ENCODE results near the gene KIFC3. TPM values are rescaled to one million over a fixed set of nuclear protein-coding genes. Genes with fewer than 3 reads are reported as not detected.

The KIFC3 gene
- total RNA-seq, 1 donor from 2014 or later, result 96.9 TPM

GRCh38 chr16:57728336-57729181 lies 73.7 kb downstream of the KIFC3 start:
- Histone ChIP-seq H3K9me3 (ENCODE audit: insufficient read depth, low read depth, low read length) (no peaks in the 10 kb centered on the region), H3K9ac (ENCODE audit: low read length) (no peak overlapping the region), H2AFZ (ENCODE audit: low read depth, low read length) (no peak overlapping the region), H4K20me1 (ENCODE audit: insufficient read depth, low read length) (no peaks in the 10 kb centered on the region), H3K79me2 (ENCODE audit: insufficient read depth, low read length) (no peaks in the 10 kb centered on the region), H3K4me1 (ENCODE audit: insufficient read depth, low read length) (no peaks in the 10 kb centered on the region), H3K27ac (ENCODE audit: low read depth, low read length) (no peak overlapping the region), H3K4me3 (ENCODE audit: insufficient read depth, low read depth, low read length) (no peak overlapping the region), H3K4me2 (ENCODE audit: low read length) (no peak overlapping the region), H3K36me3 (ENCODE audit: insufficient read depth, low read length) (no peaks in the 10 kb centered on the region), H3K27me3 (ENCODE audit: insufficient read depth, low read length) (no peaks in the 10 kb centered on the region)
- H3K27me3 Mint-ChIP-seq (ENCODE audit: low read depth, unreplicated experiment), result peaks cover 6% of the 10 kb centered on the region
- no peak overlapping the region for H3K4me3 Mint-ChIP-seq (ENCODE audit: unreplicated experiment)
- H3K36me3 Mint-ChIP-seq (ENCODE audit: low read depth, unreplicated experiment), result peaks cover 2% of the 10 kb centered on the region
- no peak for FAIRE-seq
- DNase-seq (ENCODE audit: low read depth), result no peak
- H3K27ac Mint-ChIP-seq (ENCODE audit: unreplicated experiment), result no peak overlapping the region
- no peaks in the 10 kb centered on the region for H3K4me1 Mint-ChIP-seq (ENCODE audit: low read depth, unreplicated experiment)
- no peaks in the 10 kb centered on the region for H3K9me3 Mint-ChIP-seq (ENCODE audit: unreplicated experiment)
- no peak for TF ChIP-seq CTCF (IDR thresholded peaks at IDR 0.05; ENCODE audit: insufficient read depth, low read depth, low read length)
- no peak for TF ChIP-seq EZH2 (IDR thresholded peaks at IDR 0.05; ENCODE audit: insufficient read depth, low read length)

GRCh38 chr16:57727610-57728009 lies 74.7 kb downstream of the KIFC3 start:
- H3K9ac ChIP-seq (ENCODE audit: low read length), result no peak overlapping the region
- H3K4me1 Mint-ChIP-seq (ENCODE audit: low read depth, unreplicated experiment), result no peaks in the 10 kb centered on the region

More at GRCh38 chr16:57727610-57728009, 74.7 kb downstream of the KIFC3 start:
- Histone ChIP-seq H3K79me2 (ENCODE audit: insufficient read depth, low read length) (no peaks in the 10 kb centered on the region), H3K9me3 (ENCODE audit: insufficient read depth, low read depth, low read length) (no peaks in the 10 kb centered on the region), H4K20me1 (ENCODE audit: insufficient read depth, low read length) (no peaks in the 10 kb centered on the region), H3K4me3 (ENCODE audit: insufficient read depth, low read depth, low read length) (no peak overlapping the region), H3K27ac (ENCODE audit: low read depth, low read length) (no peak overlapping the region), H3K4me1 (ENCODE audit: insufficient read depth, low read length) (no peaks in the 10 kb centered on the region), H3K36me3 (ENCODE audit: insufficient read depth, low read length) (no peaks in the 10 kb centered on the region), H3K4me2 (ENCODE audit: low read length) (no peak overlapping the region), H3K27me3 (ENCODE audit: insufficient read depth, low read length) (no peaks in the 10 kb centered on the region), H2AFZ (ENCODE audit: low read depth, low read length) (no peak overlapping the region)
- FAIRE-seq (no peak), DNase-seq (ENCODE audit: low read depth) (no peak)
- H3K36me3 Mint-ChIP-seq (ENCODE audit: low read depth, unreplicated experiment), result no peaks in the 10 kb centered on the region
- no peak overlapping the region for H3K27ac Mint-ChIP-seq (ENCODE audit: unreplicated experiment)
- H3K9me3 Mint-ChIP-seq (ENCODE audit: unreplicated experiment), result no peaks in the 10 kb centered on the region
- H3K4me3 Mint-ChIP-seq (ENCODE audit: unreplicated experiment), result no peak overlapping the region
- peaks cover 8% of the 10 kb centered on the region for H3K27me3 Mint-ChIP-seq (ENCODE audit: low read depth, unreplicated experiment)
- TF ChIP-seq CTCF (IDR thresholded peaks at IDR 0.05; ENCODE audit: insufficient read depth, low read depth, low read length) (no peak), EZH2 (IDR thresholded peaks at IDR 0.05; ENCODE audit: insufficient read depth, low read length) (no peak)
